GM21576 (cell line): ENCODE data around the gene PRKCA.
A peak's percentile ranks its signal among the peaks of the same experiment; 100 is the strongest.
"Not testable (repeated sequence)": the region's sequence is repeated elsewhere in the genome, so short reads cannot be mapped to it uniquely, and the experiment has no call there.

Experiments
- ATAC-seq: cut with Tn5 transposase; IDR thresholded peaks from one replicate; pipeline ENCODE4 v1.9.1; 2021; ENCODE audit warnings: mild to moderate bottlenecking, moderate library complexity; ENCODE audit not compliant: unreplicated experiment

The PRKCA gene

GRCh38 chr17:66287911-66288310 lies 14.5 kb upstream of the PRKCA start:
- no peak for ATAC-seq

- no peak for ATAC-seq
These were observed 12.2 kb upstream of the PRKCA start for GRCh38 chr17:66290101-66290722.

- no peak for ATAC-seq
These were observed 10.1 kb upstream of the PRKCA start for GRCh38 chr17:66292353-66292752.

GRCh38 chr17:66296289-66296725 lies 6.1 kb upstream of the PRKCA start:
- ATAC-seq = no peak

- not testable (repeated sequence) for ATAC-seq
These were observed 5.0 kb upstream of the PRKCA start for GRCh38 chr17:66297443-66297842.

- ATAC-seq = no peak
These were observed 2.7 kb upstream of the PRKCA start for GRCh38 chr17:66299711-66300110.

- ATAC-seq = no peak
These were observed 1.5 kb upstream of the PRKCA start for GRCh38 chr17:66300956-66301355.

GRCh38 chr17:66301367-66301863 lies 998 bp upstream of the PRKCA start:
- no peak for ATAC-seq

GRCh38 chr17:66302761-66303626 lies 581 bp downstream of the PRKCA start:
- peak; percentile 25 for ATAC-seq

GRCh38 chr17:66304304-66305174 lies 2.1 kb downstream of the PRKCA start:
- no peak for ATAC-seq

- no peak for ATAC-seq
These were observed 4.0 kb downstream of the PRKCA start for GRCh38 chr17:66306446-66306845.

- no peak for ATAC-seq
These were observed 4.8 kb downstream of the PRKCA start for GRCh38 chr17:66307257-66307656.

- ATAC-seq = no peak
These were observed 6.4 kb downstream of the PRKCA start for GRCh38 chr17:66308856-66309255.

GRCh38 chr17:66309793-66310192 lies 7.4 kb downstream of the PRKCA start:
- ATAC-seq = no peak

GRCh38 chr17:66310528-66311148 lies 8.2 kb downstream of the PRKCA start:
- ATAC-seq = no peak

GRCh38 chr17:66312912-66313311 lies 10.5 kb downstream of the PRKCA start:
- ATAC-seq = no peak

- no peak for ATAC-seq
These were observed 10.9 kb downstream of the PRKCA start for GRCh38 chr17:66313325-66313724.

- no peak for ATAC-seq
These were observed 11.7 kb downstream of the PRKCA start for GRCh38 chr17:66313995-66314659.

GRCh38 chr17:66317629-66318028 lies 15.2 kb downstream of the PRKCA start:
- no peak for ATAC-seq

- ATAC-seq = no peak
These were observed 16.8 kb downstream of the PRKCA start for GRCh38 chr17:66319226-66319625.
